HG03378 (cell line): ENCODE data around the gene SBF1.

Source experiments
- ATAC-seq: cut with Tn5 transposase; IDR thresholded peaks from one replicate; pipeline ENCODE4 v1.9.1; 2021; ENCODE audit warnings: mild to moderate bottlenecking, moderate library complexity; ENCODE audit not compliant: unreplicated experiment

Gene SBF1

DNA sequence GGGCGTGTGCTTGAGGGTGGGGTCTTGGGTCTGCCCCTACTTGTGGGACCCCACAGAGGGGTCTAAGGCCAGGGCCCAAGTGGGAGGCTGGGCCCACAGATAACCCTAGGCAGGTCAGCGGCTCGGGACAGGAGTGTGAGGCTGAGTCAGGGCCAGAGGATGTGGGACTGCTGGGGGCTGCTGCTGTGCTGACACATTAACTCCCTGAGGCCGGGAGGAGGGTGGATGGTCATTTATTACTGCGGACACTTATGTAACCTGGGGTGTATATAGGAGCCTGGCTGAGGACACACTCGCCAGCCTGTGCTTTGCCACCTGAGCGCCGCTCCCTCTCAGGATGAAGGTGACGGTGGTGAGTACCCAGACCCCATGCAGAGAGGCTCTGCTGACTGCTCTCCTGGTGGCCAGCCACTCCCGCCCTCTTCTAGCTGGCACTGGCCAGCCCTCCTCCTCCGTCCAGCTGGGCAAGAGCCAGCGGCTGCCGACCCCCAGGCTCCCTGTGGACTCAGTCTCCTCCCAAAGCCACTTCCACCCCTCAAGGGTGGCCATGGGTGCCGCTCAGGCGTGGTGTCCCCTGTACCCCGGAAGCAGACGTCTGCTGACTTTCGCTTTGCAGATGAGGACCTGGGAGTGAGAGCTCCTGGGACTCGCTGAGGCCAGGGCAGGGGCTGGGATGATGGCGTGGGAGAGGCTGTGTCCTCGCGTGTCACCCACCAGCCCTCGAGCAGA lies 11.9 kb upstream of the SBF1 start, which contains the start of gene MIOX:
MIOX (plus strand) TSS at position 299 of the 729 bp plus-strand sequence; CDS start at position 338, 39 bp downstream.
- ATAC-seq = no peak

DNA sequence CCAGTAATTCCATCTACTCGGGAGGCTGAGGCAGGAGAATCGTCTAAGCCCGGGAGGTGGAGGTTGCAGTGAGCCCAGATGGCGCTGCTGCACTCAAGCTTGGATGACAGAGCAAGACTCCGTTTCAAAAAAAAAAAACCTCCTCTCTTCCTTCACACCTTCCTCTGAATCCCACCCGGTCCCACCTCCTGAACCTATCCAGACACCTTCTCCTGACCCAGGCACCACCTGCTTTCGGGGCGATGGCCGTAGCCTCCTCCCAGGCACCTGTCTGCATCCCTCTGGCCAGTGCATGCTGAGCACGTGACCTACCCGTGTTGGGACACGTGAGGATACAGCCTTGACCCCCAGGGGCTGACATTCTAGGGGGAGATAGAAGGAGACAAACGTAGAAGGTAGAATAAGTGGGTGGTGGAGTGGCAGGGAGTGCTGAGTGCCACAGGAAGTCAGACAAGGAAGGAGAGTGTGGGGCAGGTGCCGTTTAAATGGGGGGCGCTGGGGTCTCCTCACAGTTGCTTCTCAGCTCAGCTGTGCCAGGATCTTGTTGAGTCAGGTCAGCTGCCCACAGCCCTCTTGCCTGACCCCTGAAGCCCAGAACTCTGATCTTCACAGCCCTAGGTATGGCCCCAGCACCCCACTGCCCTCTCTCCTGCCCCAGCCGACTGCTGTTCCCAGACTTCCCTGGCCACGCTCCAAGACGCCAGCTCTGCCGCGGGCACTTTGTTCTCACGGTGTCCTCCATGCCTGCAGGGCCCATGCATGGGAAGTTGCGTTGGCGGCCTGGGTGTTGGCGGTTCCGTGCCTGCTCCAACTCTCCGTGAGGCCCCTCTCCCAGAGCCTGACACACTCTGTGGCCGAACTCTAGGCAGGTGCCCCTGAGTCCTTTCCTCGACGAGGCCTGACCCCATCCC lies 10.6 kb upstream of the SBF1 start:
- no peak for ATAC-seq

DNA sequence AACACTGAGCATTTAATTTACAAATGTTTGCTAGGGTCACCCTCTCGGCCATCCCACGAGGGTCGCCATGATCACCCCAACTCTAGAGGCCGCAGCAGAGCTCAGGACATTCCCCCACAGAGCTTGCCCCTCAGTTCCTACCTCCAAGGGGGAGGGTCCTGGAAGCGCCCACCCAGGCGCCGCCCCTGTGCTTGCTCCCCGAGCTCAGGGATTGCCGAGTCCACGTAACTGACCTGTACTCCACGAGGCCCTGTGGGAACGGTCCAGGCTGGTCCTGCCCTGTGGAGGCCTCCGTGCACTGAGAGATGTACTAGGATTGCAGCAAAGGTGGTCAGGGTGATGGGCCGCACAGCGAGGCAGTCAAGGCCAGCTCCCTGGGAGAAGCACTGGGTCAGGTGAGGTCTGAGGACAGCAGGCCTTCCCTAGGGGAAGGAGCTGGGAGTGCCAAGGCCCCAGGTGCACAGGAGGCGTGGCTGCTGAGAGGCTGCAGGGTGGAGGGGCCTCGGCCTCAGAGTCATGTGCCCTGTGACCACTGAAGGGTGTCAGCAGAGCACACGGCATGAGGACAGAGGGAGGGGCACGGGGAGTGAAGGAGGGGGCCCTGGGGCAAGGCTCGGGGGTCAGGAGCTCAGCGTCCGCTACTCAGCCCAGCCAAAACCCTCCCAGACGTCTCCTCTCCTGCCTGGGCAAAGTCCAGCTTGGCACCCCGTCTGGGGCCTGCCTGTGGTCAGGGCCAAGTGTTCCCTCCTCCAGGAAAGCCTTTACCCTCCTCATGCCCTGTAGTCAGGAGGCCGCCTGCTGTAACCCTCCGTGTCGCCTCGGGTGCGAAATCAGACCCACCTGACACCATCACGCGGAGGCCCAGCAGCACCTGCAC lies 9.4 kb upstream of the SBF1 start:
- no peak for ATAC-seq

DNA sequence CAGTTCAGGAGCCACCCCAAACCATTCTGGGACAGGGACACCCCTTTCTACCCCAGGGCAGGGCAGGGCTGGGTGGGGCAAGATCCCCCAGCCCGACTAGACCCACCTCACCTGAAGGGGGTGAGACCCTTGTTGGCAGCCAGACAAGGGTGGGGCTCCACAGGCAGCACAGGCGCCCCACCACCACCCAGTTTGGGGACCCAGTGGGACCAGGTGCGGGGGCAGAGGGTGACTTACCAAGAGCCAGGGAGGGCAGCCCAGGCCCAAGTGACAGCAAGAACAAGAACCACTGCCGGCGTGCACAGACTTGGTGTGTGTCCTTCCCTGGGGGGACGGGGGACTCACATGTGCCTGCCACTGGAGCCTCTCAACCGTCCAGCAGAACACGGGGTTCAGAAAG lies 8.7 kb upstream of the SBF1 start:
- no peak for ATAC-seq

DNA sequence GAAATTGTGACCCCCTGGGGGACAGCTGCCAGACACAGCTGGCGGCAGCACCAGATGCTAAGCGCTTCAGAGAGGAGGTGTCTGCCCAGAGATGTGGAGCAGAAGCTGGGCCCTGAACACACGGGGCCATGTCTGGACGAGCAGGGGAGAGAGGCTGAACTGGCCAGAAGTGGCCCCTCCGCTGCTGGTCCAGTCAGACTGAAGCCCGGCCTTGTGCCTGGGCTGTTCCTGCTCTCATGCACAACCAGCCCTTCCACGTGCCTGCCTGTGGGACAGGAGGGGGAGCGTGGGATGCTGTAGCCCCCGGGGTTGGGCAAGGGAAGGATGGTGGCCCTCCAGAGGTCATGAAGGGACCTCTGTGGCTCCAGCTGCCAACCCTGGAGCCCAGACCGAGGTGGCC lies 8.3 kb upstream of the SBF1 start:
- no peak for ATAC-seq

DNA sequence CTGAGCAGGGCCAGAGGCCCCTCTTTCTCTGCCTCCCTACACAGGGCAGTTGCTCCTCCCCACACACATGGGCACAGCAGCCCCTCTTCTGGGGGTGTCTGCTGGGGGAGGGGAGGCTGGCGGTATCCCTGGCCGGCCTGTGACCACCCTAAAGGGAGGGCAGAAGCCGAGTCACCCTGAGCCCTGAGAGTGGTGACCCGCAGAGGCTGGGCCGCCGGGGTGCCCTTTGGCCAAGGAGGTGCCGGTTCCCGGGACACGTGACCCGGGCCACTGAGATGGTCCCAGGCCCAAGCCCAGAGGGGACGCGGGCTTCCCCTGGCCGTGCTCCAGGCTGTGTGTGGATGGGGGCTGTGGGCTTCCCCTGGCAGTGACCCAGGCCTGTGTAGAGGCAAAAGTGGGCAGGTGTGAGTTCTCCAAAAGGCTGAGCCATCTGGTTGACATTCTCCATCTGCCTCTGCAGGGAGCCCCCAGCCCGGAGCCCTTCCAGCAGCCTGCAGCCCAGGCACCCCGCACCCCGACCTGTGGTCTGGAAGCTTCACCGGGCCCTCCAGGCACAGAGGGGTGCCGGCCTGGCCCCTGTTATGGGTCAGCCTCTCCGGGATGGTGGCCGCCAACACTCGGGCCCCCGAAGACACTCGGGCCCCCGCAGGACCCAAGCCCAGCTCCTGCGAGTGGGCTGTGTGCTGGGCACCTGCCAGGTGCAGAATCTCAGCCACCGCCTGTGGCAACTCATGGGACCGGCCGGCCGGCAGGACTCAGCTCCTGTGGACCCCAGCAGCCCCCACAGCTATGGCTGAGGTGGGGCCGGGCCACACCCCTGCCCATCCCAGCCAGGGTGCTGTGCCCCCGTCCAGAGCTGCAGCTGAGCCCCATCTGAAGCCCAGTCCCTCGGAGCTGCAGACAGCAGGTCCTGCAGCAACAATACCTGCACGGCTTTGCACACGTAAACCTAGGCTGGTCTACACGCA lies 7.6 kb upstream of the SBF1 start:
- ATAC-seq = no peak

DNA sequence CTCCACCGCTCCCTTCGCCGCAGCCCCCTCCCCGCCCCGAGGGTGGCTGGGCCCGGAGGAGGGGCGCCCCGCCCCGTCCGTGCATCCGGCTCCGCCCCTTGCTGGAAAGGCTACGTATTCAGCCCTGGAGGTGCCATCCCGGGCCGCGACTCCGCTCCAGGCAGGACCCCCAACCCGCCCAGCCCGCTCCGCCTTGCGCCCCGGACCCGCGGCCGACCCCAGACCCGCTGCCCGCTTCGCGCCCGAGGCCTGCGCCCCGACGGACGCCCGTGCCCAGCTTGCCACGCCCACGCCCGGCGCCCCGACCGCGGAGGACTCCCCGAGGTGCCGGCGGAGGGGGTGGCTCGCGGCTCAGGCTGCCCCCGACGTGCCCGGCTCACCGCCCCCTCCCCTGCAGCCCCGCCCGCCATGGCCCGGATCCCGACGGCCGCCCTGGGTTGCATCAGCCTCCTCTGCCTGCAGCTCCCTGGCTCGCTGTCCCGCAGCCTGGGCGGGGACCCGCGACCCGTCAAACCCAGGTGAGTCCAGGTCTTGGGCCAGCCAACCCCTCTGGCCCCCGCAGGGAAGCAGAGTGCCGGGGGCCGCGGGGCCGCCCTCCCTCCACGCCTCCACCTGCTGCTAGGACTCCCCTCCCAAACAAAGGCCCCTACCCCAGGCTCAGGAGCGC lies 6.7 kb upstream of the SBF1 start, which contains the start of gene ADM2:
ADM2 (plus strand) TSS at position 104 of the 667 bp plus-strand sequence; CDS start at position 409, 305 bp downstream.
- ATAC-seq = no peak

DNA sequence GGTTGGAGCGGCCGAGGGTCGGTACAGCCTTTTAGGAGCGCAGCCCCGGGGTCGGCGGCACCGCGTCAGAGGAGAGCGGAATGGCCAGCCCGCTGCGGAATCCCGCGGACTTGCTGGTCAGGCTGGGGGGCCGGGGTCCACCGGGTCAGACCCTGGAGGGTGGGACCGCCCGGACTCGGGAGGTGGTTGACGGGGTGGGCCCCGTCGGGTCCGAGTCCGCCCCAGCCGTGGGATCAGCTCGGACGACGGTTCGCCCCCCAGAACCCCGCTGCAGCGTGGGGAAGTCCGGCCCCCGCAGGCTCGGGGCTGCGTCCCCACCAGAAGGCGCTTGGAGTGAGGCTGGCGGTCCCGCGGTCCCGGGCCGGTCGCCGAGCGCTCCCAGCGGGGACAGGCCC lies 6.2 kb upstream of the SBF1 start:
- ATAC-seq = no peak

DNA sequence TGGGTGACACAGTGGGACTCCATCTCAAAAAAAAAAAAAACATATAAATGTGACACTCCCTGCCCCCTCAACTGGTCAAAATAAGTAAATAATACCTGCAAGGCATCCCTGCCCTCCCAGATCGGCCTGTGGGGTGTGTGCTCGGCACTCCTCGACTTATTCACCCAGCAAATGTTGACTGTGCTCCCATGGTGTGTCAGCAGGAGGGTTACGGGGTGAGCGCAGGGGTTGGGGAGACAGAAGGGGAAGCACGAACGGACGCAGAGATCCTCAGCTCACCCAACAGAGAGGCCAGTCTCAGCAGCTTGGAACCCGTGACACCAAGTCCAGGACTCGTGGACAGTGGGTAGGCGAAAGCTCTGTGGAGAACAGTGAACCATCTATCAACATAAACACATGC lies 4.9 kb upstream of the SBF1 start:
- no peak for ATAC-seq

DNA sequence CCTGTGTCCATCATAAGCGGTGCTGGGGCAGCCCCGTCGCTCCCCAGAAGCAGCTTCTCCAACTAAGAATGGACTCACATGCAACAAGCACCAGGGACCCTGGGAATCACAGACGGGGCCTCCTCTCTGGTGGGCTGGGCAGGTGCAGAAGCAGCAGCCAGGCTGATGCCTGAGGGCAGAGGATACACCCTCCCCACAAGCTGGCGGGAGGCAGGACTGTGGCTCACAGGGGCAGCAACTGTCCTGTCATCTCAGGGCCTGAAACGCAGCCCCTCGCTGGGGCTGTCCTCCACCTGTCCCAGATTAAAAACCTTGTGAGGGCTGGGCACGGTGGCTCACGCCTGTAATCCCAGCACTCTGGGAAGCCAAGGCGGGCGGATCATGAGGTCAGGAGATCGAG lies 3.1 kb upstream of the SBF1 start:
- no peak for ATAC-seq

DNA sequence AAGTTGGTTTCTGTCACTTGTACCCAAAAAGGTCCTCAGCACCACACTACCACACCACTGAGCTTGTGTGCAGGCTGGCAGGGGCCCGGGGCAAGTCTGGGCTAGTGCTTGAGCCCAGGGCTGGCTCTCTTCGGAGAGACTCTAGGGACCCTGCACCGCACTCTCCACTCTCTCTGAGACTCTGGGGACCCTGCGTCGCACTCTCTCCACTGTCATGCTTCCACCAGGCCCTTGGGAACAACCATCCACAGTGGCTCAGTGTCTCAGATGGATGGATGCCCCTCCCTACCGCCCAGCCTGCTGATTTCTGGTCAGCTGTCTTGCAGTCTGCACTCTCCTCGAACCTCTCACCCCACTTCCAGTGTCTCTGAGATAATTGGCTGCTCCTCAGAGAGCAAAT lies 2.0 kb upstream of the SBF1 start:
- no peak for ATAC-seq

DNA sequence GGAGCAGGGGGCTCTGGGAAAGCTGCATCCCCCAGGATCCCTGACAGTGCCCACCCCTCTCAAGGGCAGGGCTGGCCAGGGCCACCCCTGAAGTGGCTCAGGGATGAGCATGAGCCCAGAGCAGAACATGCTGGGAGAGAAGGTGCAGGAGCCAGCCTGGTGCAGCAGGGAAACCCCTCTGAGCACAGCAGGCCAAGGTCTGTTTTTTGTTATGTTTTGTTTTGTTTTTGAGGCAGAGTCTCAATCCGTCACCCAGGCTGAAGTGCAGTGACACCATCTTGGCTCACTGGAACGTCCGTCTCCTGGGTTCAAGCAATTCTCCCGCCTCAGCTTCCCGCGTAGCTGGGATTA lies 792 bp upstream of the SBF1 start:
- ATAC-seq = no peak

DNA sequence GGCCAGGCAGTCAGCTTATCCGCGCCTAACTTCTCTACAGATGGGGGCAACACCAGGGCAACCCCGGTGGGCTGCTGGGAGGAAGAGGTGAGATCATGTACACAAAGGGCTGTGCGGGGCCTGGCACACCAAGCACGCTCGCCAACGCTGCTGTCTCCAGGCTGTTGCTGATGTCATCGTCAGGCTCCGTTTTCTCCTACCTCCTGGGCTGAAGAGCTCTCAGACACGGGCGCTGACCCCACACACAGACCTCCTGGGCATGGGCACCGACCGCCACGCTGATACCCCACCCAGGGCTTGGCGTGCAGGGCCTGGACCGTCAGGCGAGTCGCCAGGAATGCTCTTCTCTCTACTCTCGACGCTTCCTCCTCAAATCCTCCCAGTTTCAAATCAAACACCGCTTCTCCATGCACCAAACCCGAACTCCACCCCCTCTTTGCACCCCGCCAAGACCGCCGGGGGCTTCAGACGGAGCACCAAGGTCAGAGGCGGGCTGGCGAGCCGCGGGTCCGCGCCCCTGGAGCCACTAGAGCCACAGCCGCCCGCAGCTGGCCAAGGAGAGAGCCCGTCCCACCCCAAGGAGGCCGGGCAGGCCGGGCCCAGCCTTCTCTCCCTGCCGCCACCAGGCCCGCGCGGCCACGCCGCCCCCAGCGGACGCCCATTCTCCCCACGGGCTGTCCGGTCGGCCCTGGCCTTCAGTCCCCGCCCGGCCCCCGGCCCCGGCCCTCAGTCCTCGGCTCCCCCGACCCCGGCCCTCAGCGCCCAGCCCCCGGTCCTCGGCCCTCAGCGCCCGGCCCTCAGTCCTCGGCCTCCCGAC lies 772 bp downstream of the SBF1 start:
- ATAC-seq = no peak

DNA sequence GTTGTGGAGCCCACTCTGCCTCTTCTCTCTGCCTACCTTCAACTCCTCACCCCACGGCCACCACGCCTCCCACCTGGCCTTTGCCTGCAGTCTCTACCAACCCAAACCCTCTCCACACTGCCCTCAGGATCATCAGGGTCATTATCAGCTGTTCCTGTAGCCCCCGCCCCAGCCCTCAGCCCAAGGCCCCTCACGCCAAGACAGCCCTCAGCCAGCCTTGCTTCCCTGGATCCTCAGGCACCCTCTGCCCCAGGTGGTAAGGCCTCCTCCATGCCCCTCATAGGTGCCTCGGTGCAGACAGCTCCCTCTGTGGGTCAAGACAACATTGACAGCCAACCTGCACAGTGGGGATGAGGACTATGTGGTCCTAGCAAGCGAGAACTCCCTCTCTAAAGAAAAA lies 1.7 kb downstream of the SBF1 start:
- no peak for ATAC-seq

DNA sequence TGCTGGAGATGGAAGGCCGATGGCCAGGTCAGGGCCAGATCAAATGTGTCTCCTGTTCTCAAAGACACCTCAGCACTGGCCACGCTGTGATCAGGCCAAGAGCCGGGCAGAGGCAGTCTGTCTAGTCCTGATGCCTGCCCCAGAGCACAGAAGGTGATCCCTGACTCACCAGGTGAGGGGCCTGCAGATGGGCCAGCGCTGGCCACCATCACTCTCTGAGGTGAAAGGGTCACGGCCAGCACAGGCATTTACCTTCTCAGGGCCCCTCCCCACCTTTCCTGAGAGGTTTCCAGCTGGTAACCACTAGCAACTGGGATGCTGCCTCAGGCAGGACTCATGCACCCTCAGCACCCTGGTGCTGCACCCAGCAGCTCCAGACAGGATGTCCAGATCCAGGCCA lies 2.9 kb downstream of the SBF1 start:
- ATAC-seq = no peak

DNA sequence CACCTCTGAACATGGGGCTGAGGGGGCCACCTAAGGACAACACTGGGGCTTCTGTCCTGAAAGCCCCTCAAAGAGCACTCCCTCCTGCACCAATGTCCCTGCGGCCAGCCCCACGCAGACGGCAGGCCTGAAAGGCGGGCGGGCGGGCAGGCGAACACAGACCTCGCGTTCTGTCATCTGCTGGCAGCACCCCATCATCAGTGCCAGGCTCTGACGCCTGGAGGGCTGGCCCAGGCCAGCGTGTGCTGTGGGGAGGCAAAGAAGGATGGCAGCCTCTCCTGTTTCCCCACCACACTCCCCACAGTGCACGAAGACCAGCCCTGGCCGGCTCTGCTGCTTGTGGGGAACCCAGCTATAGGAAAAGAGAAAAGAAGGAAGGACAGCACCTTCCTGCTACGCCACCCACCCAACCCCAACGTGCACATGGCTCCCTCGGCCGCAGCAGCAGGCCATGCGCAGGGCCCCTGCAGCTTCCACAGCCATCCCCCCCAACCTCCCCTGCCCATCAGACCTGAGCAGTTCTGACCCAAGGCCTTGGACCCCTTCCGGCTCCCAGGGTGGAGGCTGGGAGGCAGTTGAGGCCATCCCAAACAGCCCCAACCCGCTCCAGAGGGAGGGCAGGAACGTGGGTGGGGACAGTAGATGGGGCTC lies 3.5 kb downstream of the SBF1 start:
- no peak for ATAC-seq

DNA sequence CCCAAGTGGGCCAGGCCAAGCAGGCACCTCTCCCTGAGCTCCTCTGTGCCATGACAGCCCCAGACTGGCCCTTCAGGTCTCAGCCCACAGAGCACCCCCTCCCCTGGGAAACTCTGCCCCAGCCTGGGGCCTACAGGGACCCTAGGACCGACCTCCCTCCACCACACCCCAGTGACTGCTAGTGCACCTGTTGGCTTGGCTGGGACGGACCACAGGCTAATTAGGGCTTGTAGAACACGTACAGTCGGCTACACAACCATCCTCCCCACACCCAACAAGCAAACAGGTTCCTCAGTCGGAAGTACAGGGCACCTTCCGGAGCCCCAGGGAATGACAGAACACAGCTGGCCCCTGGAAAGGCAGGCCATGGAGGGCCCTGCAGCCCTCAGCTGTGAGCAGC lies 4.3 kb downstream of the SBF1 start:
- peak; percentile 2 for ATAC-seq
